Stimulated activated naive CD8-positive, alpha-beta T cell treated with anti-CD3 and anti-CD28 coated beads, Interleukin-15, amount 100 ng/mL, for 72 hours (primary cell): ENCODE data around the gene P4HA2.
A peak's percentile ranks its signal among the peaks of the same experiment; 100 is the strongest.

Source experiments
- ATAC-seq: fragments of 150-1000 bp; cut with Tn5 transposase; 2 replicates; pipeline ENCODE4 v1.10.0; 2021; ENCODE audit warnings: mild to moderate bottlenecking, moderate library complexity
- DNase-seq, 2 donors: peaks; one replicate each; pipeline ENCODE4 v3.0.0; 2021 to 2022
- H3K27ac Mint-ChIP-seq, 2 donors: one replicate each; pipeline ENCODE4 v1.8.0; 2022; ENCODE audit warnings: mild to moderate bottlenecking in 2 of 2, mixed read lengths in 2 of 2, moderate library complexity in 2 of 2
- H3K27me3 Mint-ChIP-seq: one replicate; pipeline ENCODE4 v1.8.0; 2022; ENCODE audit warnings: mixed read lengths
- H3K4me1 Mint-ChIP-seq: one replicate; pipeline ENCODE4 v1.8.0; 2022; ENCODE audit warnings: mild to moderate bottlenecking, mixed read lengths
- H3K4me3 Mint-ChIP-seq, 2 donors: one replicate each; pipeline ENCODE4 v1.8.0; 2022; ENCODE audit warnings: mild to moderate bottlenecking in 2 of 2, mixed read lengths in 2 of 2, moderate library complexity in 1 of 2
- H3K9me3 Mint-ChIP-seq, 2 donors: one replicate each; pipeline ENCODE4 v1.8.0; 2022; ENCODE audit warnings: mixed read lengths in 2 of 2

The P4HA2 gene

GRCh38 chr5:132238901-132239500 is 11.3 kb upstream of the P4HA2 start:
- Mint-ChIP-seq H3K4me3 (no peak overlapping the region), H3K27ac (no peak overlapping the region), H3K4me1 (no peaks in the 10 kb centered on the region), H3K27me3 (peaks cover 8% of the 10 kb centered on the region), H3K9me3 (peaks cover 6 to 13% of the 10 kb centered on the region in 2 donors)
- no peak for ATAC-seq
- peak in 1 of 2 donors; percentile 5 for DNase-seq

- no peaks in the 10 kb centered on the region for H3K4me1 Mint-ChIP-seq
- H3K4me3 Mint-ChIP-seq, result no peak overlapping the region
- H3K9me3 Mint-ChIP-seq, result peaks cover under 1 to 5% of the 10 kb centered on the region in 2 donors
- ATAC-seq, result peak; percentile 89
- H3K27ac Mint-ChIP-seq, result no peak overlapping the region
- peak; percentile 76 to 81 for DNase-seq
- peaks cover 4% of the 10 kb centered on the region for H3K27me3 Mint-ChIP-seq
Measured at GRCh38 chr5:132238169-132238744, 10.6 kb upstream of the P4HA2 start.

- peaks cover 7% of the 10 kb centered on the region for H3K27me3 Mint-ChIP-seq
- no peak overlapping the region for H3K4me3 Mint-ChIP-seq
- H3K4me1 Mint-ChIP-seq, result no peaks in the 10 kb centered on the region
- H3K9me3 Mint-ChIP-seq, result no peaks in the 10 kb centered on the region
- no peak overlapping the region for H3K27ac Mint-ChIP-seq
- ATAC-seq (no peak), DNase-seq (peak in 1 of 2 donors; percentile 6)
Measured at GRCh38 chr5:132237670-132238069, 10.0 kb upstream of the P4HA2 start.

GRCh38 chr5:132237141-132237540 is 9.5 kb upstream of the P4HA2 start:
- H3K27me3 Mint-ChIP-seq, result peaks cover 13% of the 10 kb centered on the region
- ATAC-seq (no peak), DNase-seq (peak in 1 of 2 donors; percentile 6)
- no peak overlapping the region for H3K4me3 Mint-ChIP-seq
- no peaks in the 10 kb centered on the region for H3K9me3 Mint-ChIP-seq
- H3K4me1 Mint-ChIP-seq, result no peaks in the 10 kb centered on the region
- H3K27ac Mint-ChIP-seq, result peak overlapping the region in 1 of 2 donors; percentile 9

GRCh38 chr5:132235340-132235739 is 7.7 kb upstream of the P4HA2 start:
- H3K4me3 Mint-ChIP-seq, result no peak overlapping the region
- DNase-seq (no peak), ATAC-seq (no peak)
- H3K4me1 Mint-ChIP-seq, result peaks cover 7% of the 10 kb centered on the region
- peaks cover 30% of the 10 kb centered on the region for H3K27me3 Mint-ChIP-seq
- no peaks in the 10 kb centered on the region for H3K9me3 Mint-ChIP-seq
- H3K27ac Mint-ChIP-seq, result no peak overlapping the region

- no peak overlapping the region for H3K4me3 Mint-ChIP-seq
- H3K9me3 Mint-ChIP-seq, result no peaks in the 10 kb centered on the region
- H3K27me3 Mint-ChIP-seq, result peaks cover 37% of the 10 kb centered on the region
- peaks cover 7% of the 10 kb centered on the region for H3K4me1 Mint-ChIP-seq
- ATAC-seq, result no peak
- H3K27ac Mint-ChIP-seq, result no peak overlapping the region
- DNase-seq, result no peak
Measured at GRCh38 chr5:132234684-132235062, 7.0 kb upstream of the P4HA2 start.

- H3K27me3 Mint-ChIP-seq, result peaks cover 43% of the 10 kb centered on the region
- H3K4me1 Mint-ChIP-seq, result peaks cover 7% of the 10 kb centered on the region
- no peak overlapping the region for H3K4me3 Mint-ChIP-seq
- ATAC-seq, result no peak
- no peaks in the 10 kb centered on the region for H3K9me3 Mint-ChIP-seq
- no peak overlapping the region for H3K27ac Mint-ChIP-seq
- DNase-seq, result no peak
Measured at GRCh38 chr5:132233811-132234683, 6.4 kb upstream of the P4HA2 start.

GRCh38 chr5:132233081-132233480 is 5.4 kb upstream of the P4HA2 start:
- DNase-seq, result no peak
- no peak overlapping the region for H3K4me3 Mint-ChIP-seq
- ATAC-seq, result no peak
- H3K27me3 Mint-ChIP-seq, result peaks cover 52% of the 10 kb centered on the region
- no peaks in the 10 kb centered on the region for H3K9me3 Mint-ChIP-seq
- peaks cover 7% of the 10 kb centered on the region for H3K4me1 Mint-ChIP-seq
- H3K27ac Mint-ChIP-seq, result no peak overlapping the region

- no peak for ATAC-seq
Measured at GRCh38 chr5:132232465-132232864, 4.8 kb upstream of the P4HA2 start.

GRCh38 chr5:132230871-132231270 is 3.2 kb upstream of the P4HA2 start:
- Mint-ChIP-seq H3K9me3 (no peaks in the 10 kb centered on the region), H3K27me3 (peaks cover 64% of the 10 kb centered on the region), H3K4me3 (no peak overlapping the region), H3K27ac (no peak overlapping the region), H3K4me1 (peaks cover 14% of the 10 kb centered on the region)
- ATAC-seq (no peak), DNase-seq (peak in 1 of 2 donors; percentile 4)

More at GRCh38 chr5:132232465-132232864, 4.8 kb upstream of the P4HA2 start:
- Mint-ChIP-seq H3K27me3 (peaks cover 54% of the 10 kb centered on the region), H3K4me3 (no peak overlapping the region), H3K4me1 (peaks cover 7% of the 10 kb centered on the region), H3K27ac (no peak overlapping the region), H3K9me3 (no peaks in the 10 kb centered on the region)
- DNase-seq, result no peak

GRCh38 chr5:132229236-132229635 is 1.6 kb upstream of the P4HA2 start:
- Mint-ChIP-seq H3K27me3 (peaks cover 80% of the 10 kb centered on the region), H3K4me3 (peak overlapping the region; percentile 1 to 42), H3K4me1 (peaks cover 27% of the 10 kb centered on the region), H3K9me3 (no peaks in the 10 kb centered on the region), H3K27ac (no peak overlapping the region)
- ATAC-seq, result no peak
- DNase-seq, result peak in 1 of 2 donors; percentile 2

- Mint-ChIP-seq H3K27me3 (peaks cover 88% of the 10 kb centered on the region), H3K27ac (no peak overlapping the region), H3K4me3 (peak overlapping the region; percentile 42 to 65), H3K4me1 (peaks cover 27% of the 10 kb centered on the region), H3K9me3 (no peaks in the 10 kb centered on the region)
- DNase-seq (peak in 1 of 2 donors; percentile 7), ATAC-seq (no peak)
Measured at GRCh38 chr5:132228241-132229035, 785 bp upstream of the P4HA2 start.

- Mint-ChIP-seq H3K4me1 (peaks cover 27% of the 10 kb centered on the region), H3K9me3 (no peaks in the 10 kb centered on the region), H3K4me3 (peak overlapping the region; percentile 23 to 38), H3K27ac (no peak overlapping the region), H3K27me3 (peaks cover 79% of the 10 kb centered on the region)
- peak; percentile 15 for ATAC-seq
- no peak for DNase-seq
Measured at GRCh38 chr5:132227235-132227484, 493 bp downstream of the P4HA2 start.

GRCh38 chr5:132226516-132227234 is 978 bp downstream of the P4HA2 start:
- DNase-seq, result peak in 1 of 2 donors; percentile 7
- peaks cover 27% of the 10 kb centered on the region for H3K4me1 Mint-ChIP-seq
- peaks cover 74% of the 10 kb centered on the region for H3K27me3 Mint-ChIP-seq
- no peaks in the 10 kb centered on the region for H3K9me3 Mint-ChIP-seq
- H3K27ac Mint-ChIP-seq, result no peak overlapping the region
- ATAC-seq, result no peak
- H3K4me3 Mint-ChIP-seq, result peak overlapping the region; percentile 23 to 38
